GM12801 (cell line): ENCODE measurements around the gene LY6G5B.

Source experiments
- CTCF ChIP-seq: IDR thresholded peaks from one replicate; pipeline ENCODE4 v1.5.1; 2011; ENCODE audit warnings: control low read depth; ENCODE audit not compliant: insufficient read length; ENCODE audit errors: extremely low read depth

LY6G5B gene

GRCh38 chr6:31655349-31656237 lies 14.2 kb upstream of the LY6G5B start, which contains the start of gene APOM:
TSS of gene APOM (plus strand) at chr6:31655894. CDS start at chr6:31655967, 73 bp downstream.
- TF ChIP-seq CTCF: no peak

GRCh38 chr6:31657406-31658157 lies 12.2 kb upstream of the LY6G5B start:
- no peak for TF ChIP-seq CTCF

GRCh38 chr6:31658158-31658688 lies 11.6 kb upstream of the LY6G5B start:
- no peak for TF ChIP-seq CTCF

GRCh38 chr6:31658983-31659648 lies 10.7 kb upstream of the LY6G5B start:
- TF ChIP-seq CTCF: no peak

- no peak for TF ChIP-seq CTCF
Measured at GRCh38 chr6:31659649-31660380, 10.0 kb upstream of the LY6G5B start.

GRCh38 chr6:31660381-31661261 lies 9.2 kb upstream of the LY6G5B start, which contains the start of gene C6orf47:
TSS of gene C6orf47 (minus strand) at chr6:31660778. CDS start at chr6:31659947, 831 bp downstream.
- TF ChIP-seq CTCF: no peak
